SK-N-SH treated with all-trans-retinoic acid at 6 μM for 48 hours (cell line): ENCODE measurements around the gene RNF213.

ENCODE experiments used
- ATAC-seq: fragments of 200-7000 bp; cut with Tn5 transposase; 3 replicates; pipeline ENCODE4 v1.9.1; 2020; ENCODE audit warnings: mild to moderate bottlenecking, moderate library complexity
- ARNTL ChIP-seq: fragments of 450-650 bp; formaldehyde crosslinking; IDR thresholded peaks from 2 replicates; pipeline ENCODE4 v1.5.0; 2020; ENCODE audit warnings: low read depth, mild to moderate bottlenecking, moderate library complexity, borderline replicate concordance
- BACH2 ChIP-seq: fragments of 250-450 bp; sonication (Bioruptor Pico); IDR thresholded peaks from 2 replicates; pipeline ENCODE4 v1.9.0; 2021; ENCODE audit warnings: mild to moderate bottlenecking, borderline replicate concordance
- CREB5 ChIP-seq: fragments of 250-450 bp; sonication (Bioruptor Pico); IDR thresholded peaks from 2 replicates; pipeline ENCODE4 v1.5.1; 2020; ENCODE audit warnings: low read depth, mild to moderate bottlenecking, moderate library complexity
- CSDC2 ChIP-seq: fragments of 250-450 bp; sonication (Bioruptor Pico); IDR thresholded peaks from 2 replicates; pipeline ENCODE4 v1.5.0; 2020; ENCODE audit warnings: mild to moderate bottlenecking, moderate library complexity
- CSRNP3 ChIP-seq: fragments of 250-450 bp; sonication (Bioruptor Pico); IDR thresholded peaks from 2 replicates; pipeline ENCODE4 v1.5.1; 2021; ENCODE audit warnings: mild to moderate bottlenecking, moderate library complexity
- ESRRG ChIP-seq: fragments of 250-450 bp; sonication (Bioruptor Pico); IDR thresholded peaks from 2 replicates; pipeline ENCODE4 v1.6.1; 2021; ENCODE audit warnings: mild to moderate bottlenecking
- GLIS3 ChIP-seq: fragments of 250-450 bp; sonication (Bioruptor Pico); IDR thresholded peaks from 2 replicates; pipeline ENCODE4 v1.5.0; 2020; ENCODE audit warnings: mild to moderate bottlenecking, moderate library complexity
- ISL1 ChIP-seq: fragments of 250-450 bp; sonication (Bioruptor Pico); IDR thresholded peaks from 2 replicates; pipeline ENCODE4 v2.1.2; 2022; ENCODE audit warnings: mild to moderate bottlenecking, moderate library complexity
- OSR1 ChIP-seq: fragments of 250-450 bp; sonication (Bioruptor Pico); IDR thresholded peaks from 2 replicates; pipeline ENCODE4 v1.8.0; 2022; ENCODE audit warnings: moderate library complexity, mild to moderate bottlenecking, inconsistent platforms
- PATZ1 ChIP-seq: fragments of 250-450 bp; sonication (Bioruptor Pico); IDR thresholded peaks from 2 replicates; pipeline ENCODE4 v1.8.0; 2020; ENCODE audit warnings: mild to moderate bottlenecking, moderate library complexity, borderline replicate concordance
- POU6F1 ChIP-seq: fragments of 250-450 bp; sonication (Bioruptor Pico); IDR thresholded peaks from 2 replicates; pipeline ENCODE4 v1.8.0; 2021; ENCODE audit warnings: low read depth, mild to moderate bottlenecking, moderate library complexity, borderline replicate concordance
- PPARA ChIP-seq: fragments of 250-450 bp; sonication (Bioruptor Pico); IDR thresholded peaks from 2 replicates; pipeline ENCODE4 v1.5.0; 2020; ENCODE audit warnings: mild to moderate bottlenecking, borderline replicate concordance
- RARB ChIP-seq: fragments of 250-450 bp; sonication (Bioruptor Pico); IDR thresholded peaks from 2 replicates; pipeline ENCODE4 v1.8.0; 2021; ENCODE audit warnings: mild to moderate bottlenecking, moderate library complexity
- TOX ChIP-seq: fragments of 250-450 bp; sonication (Bioruptor Pico); IDR thresholded peaks from 2 replicates; pipeline ENCODE4 v1.8.0; 2021; ENCODE audit warnings: mild to moderate bottlenecking, moderate library complexity, borderline replicate concordance
- TSHZ2 ChIP-seq: fragments of 250-450 bp; sonication (Bioruptor Pico); IDR thresholded peaks from 2 replicates; pipeline ENCODE4 v1.5.0; 2020; ENCODE audit warnings: mild to moderate bottlenecking, moderate library complexity
- ZC3H10 ChIP-seq: fragments of 250-450 bp; sonication (Bioruptor Pico); IDR thresholded peaks from 2 replicates; pipeline ENCODE4 v1.5.1; 2021; ENCODE audit warnings: mild to moderate bottlenecking, moderate library complexity
- ZFP3 ChIP-seq: fragments of 250-450 bp; sonication (Bioruptor Pico); IDR thresholded peaks from 2 replicates; pipeline ENCODE4 v1.5.0; 2020; ENCODE audit warnings: mild to moderate bottlenecking, moderate library complexity
- ZFP30 ChIP-seq: fragments of 450-650 bp; formaldehyde crosslinking; IDR thresholded peaks from 2 replicates; pipeline ENCODE4 v1.5.0; 2022; ENCODE audit warnings: mild to moderate bottlenecking, moderate library complexity
- ZNF565 ChIP-seq: fragments of 450-650 bp; formaldehyde crosslinking; conservative IDR thresholded peaks from 2 replicates; pipeline ENCODE4 v1.5.0; 2020; ENCODE audit warnings: low read depth, mild to moderate bottlenecking, moderate library complexity
- ZNF70 ChIP-seq: fragments of 450-650 bp; formaldehyde crosslinking; IDR thresholded peaks from 2 replicates; pipeline ENCODE4 v1.5.0; 2020; ENCODE audit warnings: mild to moderate bottlenecking, moderate library complexity
- ZNF8 ChIP-seq: fragments of 450-650 bp; formaldehyde crosslinking; IDR thresholded peaks from 2 replicates; pipeline ENCODE4 v1.5.0; 2020; ENCODE audit warnings: mild to moderate bottlenecking, moderate library complexity

Gene RNF213

GRCh38 chr17:80331820-80332219 lies 71.2 kb downstream of the RNF213 start:
- no peak for ATAC-seq
- TF ChIP-seq ZFP3 (no peak), CREB5 (no peak)

- TF ChIP-seq ZFP30 (CRISPR knock-in tag) (no peak), PATZ1 (CRISPR knock-in tag) (no peak), ZNF8 (no peak), ISL1 (CRISPR knock-in tag) (no peak)
- ATAC-seq = no peak
These were observed 76.7 kb downstream of the RNF213 start for GRCh38 chr17:80337195-80337895.

- ATAC-seq = no peak
These were observed 78.5 kb downstream of the RNF213 start for GRCh38 chr17:80339118-80339517.

GRCh38 chr17:80339731-80340456 lies 79.2 kb downstream of the RNF213 start:
- no peak; the same call in 2 of the 3 replicates for ATAC-seq
- TF ChIP-seq ZNF70 = no peak
- TF ChIP-seq CSRNP3 (CRISPR knock-in tag) = no peak
- TF ChIP-seq PATZ1 (CRISPR knock-in tag) = no peak
- TF ChIP-seq ISL1 (CRISPR knock-in tag) = no peak
- TF ChIP-seq CSDC2 (CRISPR knock-in tag) = no peak
- TF ChIP-seq RARB (CRISPR knock-in tag) = no peak
- no peak for TF ChIP-seq ZFP3
- TF ChIP-seq GLIS3 (CRISPR knock-in tag) = no peak
- no peak for TF ChIP-seq ARNTL (CRISPR knock-in tag)
- no peak for TF ChIP-seq ZC3H10 (CRISPR knock-in tag)
- no peak for TF ChIP-seq ZNF565 (CRISPR knock-in tag)
- TF ChIP-seq ESRRG = no peak
- TF ChIP-seq BACH2 (CRISPR knock-in tag) = no peak
- no peak for TF ChIP-seq TSHZ2 (CRISPR knock-in tag)
- no peak for TF ChIP-seq ZNF8
- TF ChIP-seq PPARA = no peak
- no peak for TF ChIP-seq POU6F1 (CRISPR knock-in tag)
- TF ChIP-seq OSR1 (CRISPR knock-in tag) = no peak

More at GRCh38 chr17:80339118-80339517, 78.5 kb downstream of the RNF213 start:
- TF ChIP-seq ESRRG = no peak
- no peak for TF ChIP-seq TOX (CRISPR knock-in tag)
- TF ChIP-seq ZNF8 = no peak
- TF ChIP-seq OSR1 (CRISPR knock-in tag) = no peak
- TF ChIP-seq ZFP30 (CRISPR knock-in tag) = no peak
- no peak for TF ChIP-seq PPARA
- no peak for TF ChIP-seq BACH2 (CRISPR knock-in tag)
